CD4-positive, CD25-positive, alpha-beta regulatory T cell (primary cell): ENCODE results near the gene DOK6. TPM values are rescaled to one million over a fixed set of nuclear protein-coding genes. Genes with fewer than 3 reads are reported as not detected.
"Not testable (repeated sequence)": the region's sequence is repeated elsewhere in the genome, so short reads cannot be mapped to it uniquely, and the experiment has no call there.

Experiments
- ATAC-seq, 2 donors: fragments of 150-1000 bp; cut with Tn5 transposase; one replicate each; pipeline ENCODE4 v1.10.0; 2021; ENCODE audit warnings: low read depth in 2 of 2, moderate number of reproducible peaks in 2 of 2, moderate library complexity in 1 of 2
- DNase-seq, 3 donors: peaks; one replicate each; pipeline versions ENCODE4 v3.0.0 to v3.0.0-alpha.2; 2012 to 2022; ENCODE audit warnings: mixed read lengths in 1 of 3
- H3K27ac ChIP-seq: one replicate; pipeline ENCODE4 v1.7.0; 2013; ENCODE audit warnings: mild to moderate bottlenecking, low read length; ENCODE audit not compliant: insufficient read depth, poor library complexity, severe bottlenecking
- H3K27me3 ChIP-seq: one replicate; pipeline ENCODE4 v1.7.0; 2013; ENCODE audit warnings: low read length; ENCODE audit not compliant: control insufficient read depth, insufficient read depth
- H3K36me3 ChIP-seq: one replicate; pipeline ENCODE4 v1.7.0; 2013; ENCODE audit warnings: mild to moderate bottlenecking, low read length, moderate library complexity; ENCODE audit not compliant: control insufficient read depth, insufficient read depth
- H3K4me1 ChIP-seq: 2 replicates; pipeline ENCODE4 v1.7.0; 2013; ENCODE audit warnings: mild to moderate bottlenecking, low read length; ENCODE audit not compliant: insufficient read depth, control insufficient read depth, poor library complexity, severe bottlenecking
- H3K4me3 ChIP-seq: one replicate; pipeline ENCODE4 v1.7.0; 2013; ENCODE audit warnings: low read depth, mild to moderate bottlenecking, low read length, moderate library complexity
- H3K9me3 ChIP-seq, 2 experiments: 1 replicate in 1 of 2; 2 replicates in 1 of 2; pipeline ENCODE4 v1.7.0; 2013; ENCODE audit warnings: low read length in 2 of 2, mild to moderate bottlenecking in 1 of 2, moderate library complexity in 1 of 2; ENCODE audit not compliant: control insufficient read depth in 2 of 2
- H3K27ac Mint-ChIP-seq, 3 donors: one replicate each; pipeline ENCODE4 v1.8.0; 2020 to 2022; ENCODE audit warnings: mild to moderate bottlenecking in 3 of 3, mixed read lengths in 3 of 3, moderate library complexity in 2 of 3
- H3K27me3 Mint-ChIP-seq: one replicate; pipeline ENCODE4 v1.8.0; 2022; ENCODE audit warnings: mild to moderate bottlenecking, mixed read lengths
- H3K36me3 Mint-ChIP-seq: one replicate; pipeline ENCODE4 v1.8.0; 2020; ENCODE audit warnings: mixed read lengths
- H3K4me1 Mint-ChIP-seq, 4 donors: one replicate each; pipeline ENCODE4 v1.8.0; 2020 to 2022; ENCODE audit warnings: mixed read lengths in 4 of 4, mild to moderate bottlenecking in 1 of 4
- H3K4me3 Mint-ChIP-seq, 4 donors: one replicate each; pipeline ENCODE4 v1.8.0; 2020 to 2022; ENCODE audit warnings: mild to moderate bottlenecking in 4 of 4, mixed read lengths in 4 of 4, moderate library complexity in 3 of 4
- H3K9me3 Mint-ChIP-seq, 7 donors: one replicate each; pipeline ENCODE4 v1.8.0; 2020 to 2022; ENCODE audit warnings: mixed read lengths in 7 of 7, mild to moderate bottlenecking in 3 of 7, moderate library complexity in 2 of 7
- polyA plus RNA-seq, 4 donors: library from polyadenylated mRNA; unstranded; fragments of 300-500 nt; fragmentation: Illumina TruSeq; gene quantifications; one replicate each; pipeline ENCODE4 v1.2.3, GENCODE V29; 2021
- total RNA-seq: library from RNA; stranded (reverse); gene quantifications from one replicate; pipeline ENCODE4 v1.2.3, GENCODE V29; 2022

DOK6 gene
- total and polyA plus RNA-seq, 5 donors from 2014 or later: 0.03 TPM; not detected in 4

- Histone ChIP-seq H3K36me3 (no peaks in the 10 kb centered on the region), H3K4me3 (no peak overlapping the region), H3K27ac (no peak overlapping the region), H3K27me3 (no peaks in the 10 kb centered on the region), H3K4me1 (no peaks in the 10 kb centered on the region), H3K9me3 (no peaks in the 10 kb centered on the region)
- H3K4me1 Mint-ChIP-seq: no peaks in the 10 kb centered on the region
- no peaks in the 10 kb centered on the region for H3K27me3 Mint-ChIP-seq
- DNase-seq (no peak), ATAC-seq (no peak)
- H3K36me3 Mint-ChIP-seq: no peaks in the 10 kb centered on the region
- H3K4me3 Mint-ChIP-seq: no peak overlapping the region
- H3K9me3 Mint-ChIP-seq: peaks cover 0 to 3% (median 2%) of the 10 kb centered on the region in 7 donors
- H3K27ac Mint-ChIP-seq: no peak overlapping the region
These were observed 416.8 kb downstream of the DOK6 start for GRCh38 chr18:69817335-69817940.

DNA sequence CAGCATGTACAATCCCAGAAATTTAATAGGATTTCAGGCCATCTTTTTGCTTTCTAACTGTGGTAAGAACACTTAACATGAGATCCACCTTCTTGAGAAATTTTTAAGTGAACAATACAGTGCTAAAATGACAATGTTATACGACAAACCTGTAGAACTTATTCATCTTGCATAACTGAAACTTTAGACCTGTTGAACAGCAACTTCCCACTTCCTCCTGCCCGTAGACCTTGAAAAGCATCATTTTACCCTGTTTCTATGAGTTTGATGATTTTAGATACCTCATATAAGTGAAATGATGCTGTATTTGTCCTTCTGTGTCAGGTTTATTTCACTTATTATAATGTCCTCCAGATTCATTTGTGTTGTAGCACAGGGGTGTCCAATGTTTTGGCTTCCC is 418.8 kb downstream of the DOK6 start:
- no peaks in the 10 kb centered on the region for H3K36me3 ChIP-seq
- H3K27ac ChIP-seq: no peak overlapping the region
- no peak overlapping the region for H3K4me3 Mint-ChIP-seq
- peaks cover 0 to 3% (median 2%) of the 10 kb centered on the region in 7 donors for H3K9me3 Mint-ChIP-seq
- no peak overlapping the region for H3K4me3 ChIP-seq
- H3K27me3 Mint-ChIP-seq: no peaks in the 10 kb centered on the region
- DNase-seq (no peak), ATAC-seq (no peak)
- no peaks in the 10 kb centered on the region for H3K4me1 Mint-ChIP-seq
- no peaks in the 10 kb centered on the region for H3K27me3 ChIP-seq
- no peak overlapping the region for H3K27ac Mint-ChIP-seq
- no peaks in the 10 kb centered on the region for H3K4me1 ChIP-seq
- no peaks in the 10 kb centered on the region for H3K36me3 Mint-ChIP-seq
- no peaks in the 10 kb centered on the region for H3K9me3 ChIP-seq

- no peak overlapping the region for H3K27ac ChIP-seq
- H3K27me3 ChIP-seq: no peaks in the 10 kb centered on the region
These were observed 419.9 kb downstream of the DOK6 start for GRCh38 chr18:69820538-69820937.

GRCh38 chr18:69830189-69830588 is 429.5 kb downstream of the DOK6 start:
- Histone ChIP-seq H3K4me1 (no peaks in the 10 kb centered on the region), H3K4me3 (no peak overlapping the region), H3K9me3 (no peaks in the 10 kb centered on the region), H3K27me3 (no peaks in the 10 kb centered on the region), H3K27ac (no peak overlapping the region), H3K36me3 (no peaks in the 10 kb centered on the region)
- Mint-ChIP-seq H3K4me1 (peaks cover 0 to 8% (median 2%) of the 10 kb centered on the region in 4 donors), H3K9me3 (peaks cover 0 to 7% (median 0%) of the 10 kb centered on the region in 7 donors), H3K36me3 (peaks cover 3% of the 10 kb centered on the region), H3K27me3 (no peaks in the 10 kb centered on the region), H3K4me3 (no peak overlapping the region), H3K27ac (no peak overlapping the region)
- ATAC-seq (no peak), DNase-seq (no peak)

More at GRCh38 chr18:69820538-69820937, 419.9 kb downstream of the DOK6 start:
- Histone ChIP-seq H3K9me3 (no peaks in the 10 kb centered on the region), H3K4me1 (no peaks in the 10 kb centered on the region), H3K4me3 (no peak overlapping the region), H3K36me3 (no peaks in the 10 kb centered on the region)
- H3K27ac Mint-ChIP-seq: no peak overlapping the region
- ATAC-seq: no peak
- H3K36me3 Mint-ChIP-seq: no peaks in the 10 kb centered on the region
- no peak overlapping the region for H3K4me3 Mint-ChIP-seq
- DNase-seq: no peak
- peaks cover 0 to 3% (median 2%) of the 10 kb centered on the region in 7 donors for H3K9me3 Mint-ChIP-seq
- no peaks in the 10 kb centered on the region for H3K4me1 Mint-ChIP-seq
- no peaks in the 10 kb centered on the region for H3K27me3 Mint-ChIP-seq

DNA sequence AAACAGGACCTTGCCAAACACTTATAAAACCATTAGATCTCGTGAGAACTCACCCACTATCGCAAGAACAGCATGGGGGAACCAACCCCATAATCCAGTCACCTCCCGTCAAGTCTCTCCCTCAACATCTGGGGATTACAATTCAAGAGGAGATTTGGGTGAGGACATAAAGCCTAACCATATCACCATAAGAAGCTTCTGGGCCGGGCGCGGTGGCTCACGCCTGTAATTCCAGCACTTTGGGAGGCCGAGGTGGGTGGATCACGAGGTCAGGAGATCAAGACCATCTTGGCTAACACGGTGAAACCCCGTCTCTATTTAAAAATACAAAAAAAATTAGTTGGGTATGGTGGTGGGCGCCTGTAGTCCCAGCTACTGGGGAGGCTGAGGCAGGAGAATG is 434.3 kb downstream of the DOK6 start:
- not testable (repeated sequence) for H3K27me3 ChIP-seq, H3K36me3 ChIP-seq, H3K4me1 Mint-ChIP-seq, H3K9me3 ChIP-seq, H3K27me3 Mint-ChIP-seq, ATAC-seq, H3K9me3 Mint-ChIP-seq, H3K27ac ChIP-seq, DNase-seq, H3K4me3 ChIP-seq, H3K36me3 Mint-ChIP-seq, H3K4me1 ChIP-seq, H3K4me3 Mint-ChIP-seq
- peak overlapping the region in 1 of 3 donors; percentile 68 for H3K27ac Mint-ChIP-seq

DNA sequence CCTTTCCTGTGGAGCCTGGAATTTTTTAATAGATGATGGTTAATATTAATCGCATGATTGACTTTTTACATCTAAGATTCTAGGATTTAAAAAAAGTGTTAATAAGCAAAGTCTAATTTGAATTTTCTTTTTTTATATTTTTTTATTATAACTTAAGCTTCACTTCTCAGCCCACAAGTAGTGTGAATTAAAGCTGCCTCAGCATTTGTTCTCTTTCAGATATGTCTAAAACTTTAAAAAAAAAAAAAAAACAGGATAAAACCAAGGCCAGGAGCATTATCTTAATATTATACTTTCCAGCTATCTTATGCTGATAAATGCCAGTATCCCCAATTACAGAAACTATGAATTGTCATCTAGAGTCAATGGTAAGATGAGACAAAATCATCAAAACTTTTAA is 437.3 kb downstream of the DOK6 start:
- Mint-ChIP-seq H3K4me3 (no peak overlapping the region), H3K36me3 (no peaks in the 10 kb centered on the region), H3K27ac (no peak overlapping the region), H3K4me1 (no peaks in the 10 kb centered on the region), H3K9me3 (peaks cover 0 to 1% (median 0%) of the 10 kb centered on the region in 7 donors), H3K27me3 (no peaks in the 10 kb centered on the region)
- no peak overlapping the region for H3K27ac ChIP-seq
- ATAC-seq (no peak), DNase-seq (no peak)
- no peaks in the 10 kb centered on the region for H3K9me3 ChIP-seq
- no peaks in the 10 kb centered on the region for H3K4me1 ChIP-seq
- H3K27me3 ChIP-seq: no peaks in the 10 kb centered on the region
- H3K4me3 ChIP-seq: no peak overlapping the region
- no peaks in the 10 kb centered on the region for H3K36me3 ChIP-seq

DNA sequence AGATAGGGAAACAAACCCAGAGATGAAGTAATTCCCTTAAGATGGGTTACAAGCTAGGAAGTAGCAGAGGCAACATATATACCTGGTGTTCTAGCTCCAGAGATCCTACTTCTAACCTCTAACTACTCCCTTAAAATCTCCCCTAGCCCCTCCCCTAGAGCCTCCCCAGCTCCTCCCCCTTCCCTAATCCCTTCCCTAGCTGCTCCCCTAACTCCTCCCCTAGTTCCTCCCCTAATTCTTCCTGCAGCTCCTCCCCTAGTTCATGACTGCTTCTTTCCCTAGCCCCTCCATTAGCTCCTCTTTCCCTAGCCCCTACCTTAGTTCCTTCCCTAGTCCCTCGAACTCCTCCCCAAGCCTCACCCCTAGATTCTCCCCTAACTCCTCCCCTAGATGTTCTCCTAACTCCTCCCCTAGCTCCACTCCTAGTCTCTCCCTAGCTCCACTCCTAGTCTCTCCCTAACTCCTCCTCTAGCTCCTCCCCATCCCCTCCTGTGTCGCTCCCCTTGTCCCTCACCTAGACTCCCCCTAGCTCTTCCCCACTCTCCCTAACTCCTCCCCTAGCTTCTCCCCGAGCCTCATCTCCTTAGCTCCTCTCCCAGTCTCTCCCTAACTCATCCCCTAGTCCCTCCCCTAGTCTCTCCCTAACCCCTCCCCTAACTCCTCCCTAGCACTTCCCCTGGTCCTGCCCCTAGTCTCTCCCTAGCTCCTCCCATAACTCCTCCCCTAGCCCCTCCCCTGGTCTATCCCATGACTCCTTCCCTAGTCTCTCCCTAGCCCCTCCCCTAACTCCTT is 438.1 kb downstream of the DOK6 start:
- Histone ChIP-seq H3K4me3 (no peak overlapping the region), H3K27ac (no peak overlapping the region), H3K27me3 (no peaks in the 10 kb centered on the region), H3K9me3 (no peaks in the 10 kb centered on the region), H3K4me1 (no peaks in the 10 kb centered on the region), H3K36me3 (no peaks in the 10 kb centered on the region)
- Mint-ChIP-seq H3K9me3 (peaks cover 0 to 1% (median 0%) of the 10 kb centered on the region in 7 donors), H3K4me3 (no peak overlapping the region), H3K4me1 (no peaks in the 10 kb centered on the region), H3K27me3 (no peaks in the 10 kb centered on the region), H3K27ac (no peak overlapping the region), H3K36me3 (no peaks in the 10 kb centered on the region)
- peak in 1 of 2 donors; percentile 24 for ATAC-seq
- peak in 1 of 3 donors; percentile 23 for DNase-seq

DNA sequence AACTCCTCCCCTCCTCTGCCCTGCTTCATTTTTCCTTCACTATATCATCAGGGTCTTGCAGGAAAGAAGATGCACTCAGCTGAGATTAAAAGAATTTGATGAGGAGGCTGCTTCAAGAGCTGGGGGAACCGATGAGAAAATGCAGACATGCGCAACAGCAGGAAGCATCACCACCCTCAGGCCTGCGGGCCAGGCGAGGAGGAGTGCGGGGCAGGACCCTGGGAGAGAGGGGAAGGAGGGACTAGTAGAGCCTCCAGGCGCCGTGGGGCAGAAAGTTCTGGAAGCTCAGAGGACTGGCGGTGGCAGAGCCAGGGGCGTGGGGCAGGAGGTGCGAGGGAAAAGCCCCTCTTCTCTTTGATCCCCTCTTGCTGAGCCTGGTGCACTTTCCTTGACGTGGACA is 438.8 kb downstream of the DOK6 start:
- peak overlapping the region in 1 of 3 donors; percentile 63 for H3K27ac Mint-ChIP-seq
- H3K4me3 Mint-ChIP-seq: no peak overlapping the region
- H3K36me3 ChIP-seq: no peaks in the 10 kb centered on the region
- no peaks in the 10 kb centered on the region for H3K4me1 Mint-ChIP-seq
- no peaks in the 10 kb centered on the region for H3K36me3 Mint-ChIP-seq
- no peak overlapping the region for H3K27ac ChIP-seq
- no peak for DNase-seq
- no peaks in the 10 kb centered on the region for H3K27me3 Mint-ChIP-seq
- H3K4me1 ChIP-seq: no peaks in the 10 kb centered on the region
- no peaks in the 10 kb centered on the region for H3K27me3 ChIP-seq
- H3K4me3 ChIP-seq: no peak overlapping the region
- ATAC-seq: no peak
- H3K9me3 ChIP-seq: no peaks in the 10 kb centered on the region
- no peaks in the 10 kb centered on the region for H3K9me3 Mint-ChIP-seq
